ENCODE data around the gene MAGI3.
"Not testable (repeated sequence)": the region's sequence is repeated elsewhere in the genome, so short reads cannot be mapped to it uniquely, and the experiment has no call there.

MAGI3 gene

GRCh38 chr1:113517983-113518382 lies 127.7 kb downstream of the MAGI3 start:
- no peak for DNase-seq

- DNase-seq = no peak
These were observed 129.2 kb downstream of the MAGI3 start for GRCh38 chr1:113519556-113519955.

- no peak for DNase-seq
These were observed 139.7 kb downstream of the MAGI3 start for GRCh38 chr1:113530021-113530420.

GRCh38 chr1:113531321-113531720 lies 141.0 kb downstream of the MAGI3 start:
- no peak for DNase-seq

GRCh38 chr1:113533061-113533460 lies 142.7 kb downstream of the MAGI3 start:
- no peak for DNase-seq

- no peak for DNase-seq
These were observed 144.0 kb downstream of the MAGI3 start for GRCh38 chr1:113534130-113534817.

- no peak for DNase-seq
These were observed 144.6 kb downstream of the MAGI3 start for GRCh38 chr1:113534875-113535274.

- DNase-seq = no peak
These were observed 146.0 kb downstream of the MAGI3 start for GRCh38 chr1:113536182-113536780.

GRCh38 chr1:113538225-113538624 lies 147.9 kb downstream of the MAGI3 start:
- DNase-seq = no peak

- no peak for DNase-seq
These were observed 150.0 kb downstream of the MAGI3 start for GRCh38 chr1:113540335-113540734.

- DNase-seq = no peak
These were observed 150.8 kb downstream of the MAGI3 start for GRCh38 chr1:113541106-113541505.

GRCh38 chr1:113542221-113542701 lies 151.9 kb downstream of the MAGI3 start:
- DNase-seq = no peak

- no peak for DNase-seq
These were observed 152.8 kb downstream of the MAGI3 start for GRCh38 chr1:113543110-113543509.

- no peak for DNase-seq
These were observed 154.9 kb downstream of the MAGI3 start for GRCh38 chr1:113545210-113545609.

- DNase-seq = no peak
These were observed 155.3 kb downstream of the MAGI3 start for GRCh38 chr1:113545626-113546025.

GRCh38 chr1:113551728-113552127 lies 161.4 kb downstream of the MAGI3 start:
- DNase-seq = no peak

GRCh38 chr1:113552244-113552643 lies 161.9 kb downstream of the MAGI3 start:
- no peak for DNase-seq

- DNase-seq = no peak
These were observed 166.9 kb downstream of the MAGI3 start for GRCh38 chr1:113557187-113557586.

GRCh38 chr1:113565621-113566020 lies 175.3 kb downstream of the MAGI3 start:
- no peak for DNase-seq

GRCh38 chr1:113567427-113567826 lies 177.1 kb downstream of the MAGI3 start:
- no peak for DNase-seq

- not testable (repeated sequence) for DNase-seq
These were observed 185.5 kb downstream of the MAGI3 start for GRCh38 chr1:113575744-113576260.

- no peak for DNase-seq
These were observed 186.0 kb downstream of the MAGI3 start for GRCh38 chr1:113576271-113576670.

- no peak for DNase-seq
These were observed 189.1 kb downstream of the MAGI3 start for GRCh38 chr1:113579256-113580018.

GRCh38 chr1:113581323-113581722 lies 191.0 kb downstream of the MAGI3 start:
- DNase-seq = no peak

Data from NCI-H1694 treated with DMSO at 0.1 percent for 48 hours (cell line).